Mesodermal cell (in vitro differentiated cells): ENCODE data around the gene DUSP12.

ENCODE experiments used
- H3K27ac ChIP-seq: 2 replicates; pipeline ENCODE4 v1.7.0; 2013; ENCODE audit warnings: mild to moderate bottlenecking, low read depth, low read length, moderate library complexity; ENCODE audit not compliant: severe bottlenecking
- H3K36me3 ChIP-seq: 2 replicates; pipeline ENCODE4 v1.7.1; 2013; ENCODE audit warnings: mild to moderate bottlenecking, low read length, moderate library complexity; ENCODE audit not compliant: control insufficient read depth, insufficient read depth
- H3K4me1 ChIP-seq: one replicate; pipeline ENCODE4 v1.7.1; 2013; ENCODE audit warnings: mild to moderate bottlenecking, low read length; ENCODE audit not compliant: insufficient read depth, control insufficient read depth, poor library complexity, severe bottlenecking
- H3K4me3 ChIP-seq: 2 replicates; pipeline ENCODE4 v1.7.0; 2013; ENCODE audit warnings: low read length, control low read depth, mild to moderate bottlenecking; ENCODE audit not compliant: insufficient read depth, poor library complexity, severe bottlenecking; ENCODE audit errors: extremely low read depth
- H3K9me3 ChIP-seq: 2 replicates; pipeline ENCODE4 v1.7.1; 2013; ENCODE audit warnings: mild to moderate bottlenecking, low read length, moderate library complexity; ENCODE audit not compliant: control insufficient read depth
- WGBS, 2 experiments: methylation state at CpG; one replicate each; pipeline ENCODE4 v1.1.5; 2013; ENCODE audit warnings: missing lambda C conversion rate in 2 of 2; ENCODE audit not compliant: insufficient coverage in 2 of 2; 5-methylcytosine and 5-hydroxymethylcytosine counted together

DUSP12 gene

GRCh38 chr1:161771161-161771560 is 21.6 kb downstream of the DUSP12 start:
- H3K9me3 ChIP-seq = no peaks in the 10 kb centered on the region
- H3K27ac ChIP-seq = no peak overlapping the region
- 87 to 95% methylated on average over 2 to 3 of the region's 5 CpGs for WGBS, 2 experiments
- H3K36me3 ChIP-seq = no peaks in the 10 kb centered on the region
- H3K4me3 ChIP-seq = no peak overlapping the region
- H3K4me1 ChIP-seq = peaks cover 7% of the 10 kb centered on the region

- no peaks in the 10 kb centered on the region for H3K36me3 ChIP-seq
- WGBS, 2 experiments = 85 to 92% methylated on average over 2 of the region's 2 CpGs
- peaks cover 6% of the 10 kb centered on the region for H3K4me1 ChIP-seq
Measured at GRCh38 chr1:161771973-161772372, 22.4 kb downstream of the DUSP12 start.

GRCh38 chr1:161772397-161772796 is 22.8 kb downstream of the DUSP12 start:
- H3K36me3 ChIP-seq = no peaks in the 10 kb centered on the region

More at GRCh38 chr1:161771973-161772372, 22.4 kb downstream of the DUSP12 start:
- no peak overlapping the region for H3K27ac ChIP-seq
- H3K9me3 ChIP-seq = no peaks in the 10 kb centered on the region
- no peak overlapping the region for H3K4me3 ChIP-seq

GRCh38 chr1:161773791-161774190 is 24.2 kb downstream of the DUSP12 start:
- Histone ChIP-seq H3K9me3 (no peaks in the 10 kb centered on the region), H3K36me3 (no peaks in the 10 kb centered on the region), H3K4me3 (no peak overlapping the region), H3K4me1 (no peaks in the 10 kb centered on the region), H3K27ac (no peak overlapping the region)
- 93 to 100% methylated on average over 4 of the region's 4 CpGs for WGBS, 2 experiments

More at GRCh38 chr1:161772397-161772796, 22.8 kb downstream of the DUSP12 start:
- Histone ChIP-seq H3K4me1 (peaks cover 2% of the 10 kb centered on the region), H3K9me3 (no peaks in the 10 kb centered on the region), H3K4me3 (no peak overlapping the region), H3K27ac (no peak overlapping the region)

GRCh38 chr1:161777261-161777660 is 27.7 kb downstream of the DUSP12 start:
- H3K36me3 ChIP-seq = peaks cover 2% of the 10 kb centered on the region
- H3K9me3 ChIP-seq = no peaks in the 10 kb centered on the region
- no peaks in the 10 kb centered on the region for H3K4me1 ChIP-seq
- no peak overlapping the region for H3K4me3 ChIP-seq
- WGBS, 2 experiments = 100% methylated on average over 1 of the region's 2 CpGs; no CpG with 5 or more reads in 1 of the 2 experiments
- H3K27ac ChIP-seq = no peak overlapping the region

- Histone ChIP-seq H3K9me3 (no peaks in the 10 kb centered on the region), H3K4me3 (no peak overlapping the region), H3K27ac (no peak overlapping the region), H3K36me3 (peaks cover 8% of the 10 kb centered on the region), H3K4me1 (no peaks in the 10 kb centered on the region)
- no CpG with 5 or more reads among the region's 1 CpG for WGBS, 2 experiments
Measured at GRCh38 chr1:161778522-161778921, 28.9 kb downstream of the DUSP12 start.

GRCh38 chr1:161779393-161779792 is 29.8 kb downstream of the DUSP12 start:
- no peaks in the 10 kb centered on the region for H3K9me3 ChIP-seq
- peaks cover 8% of the 10 kb centered on the region for H3K36me3 ChIP-seq
- H3K27ac ChIP-seq = no peak overlapping the region
- H3K4me3 ChIP-seq = no peak overlapping the region
- no peaks in the 10 kb centered on the region for H3K4me1 ChIP-seq
- WGBS, 2 experiments = 94% methylated on average over 1 of the region's 2 CpGs

- peaks cover 18% of the 10 kb centered on the region for H3K36me3 ChIP-seq
- H3K4me3 ChIP-seq = no peak overlapping the region
Measured at GRCh38 chr1:161781995-161782394, 32.4 kb downstream of the DUSP12 start.

GRCh38 chr1:161782886-161783285 is 33.3 kb downstream of the DUSP12 start:
- peaks cover 19% of the 10 kb centered on the region for H3K36me3 ChIP-seq
- 94 to 100% methylated on average over 2 of the region's 4 CpGs for WGBS, 2 experiments
- H3K27ac ChIP-seq = no peak overlapping the region
- no peaks in the 10 kb centered on the region for H3K4me1 ChIP-seq
- no peak overlapping the region for H3K4me3 ChIP-seq
- no peaks in the 10 kb centered on the region for H3K9me3 ChIP-seq

More at GRCh38 chr1:161781995-161782394, 32.4 kb downstream of the DUSP12 start:
- no peaks in the 10 kb centered on the region for H3K9me3 ChIP-seq
- H3K4me1 ChIP-seq = no peaks in the 10 kb centered on the region
- H3K27ac ChIP-seq = no peak overlapping the region

- Histone ChIP-seq H3K27ac (no peak overlapping the region), H3K4me1 (no peaks in the 10 kb centered on the region), H3K36me3 (peaks cover 19% of the 10 kb centered on the region), H3K9me3 (no peaks in the 10 kb centered on the region), H3K4me3 (no peak overlapping the region)
- 89 to 100% methylated on average over 1 of the region's 1 CpG for WGBS, 2 experiments
Measured at GRCh38 chr1:161784968-161785367, 35.4 kb downstream of the DUSP12 start.

- no peaks in the 10 kb centered on the region for H3K4me1 ChIP-seq
- no peaks in the 10 kb centered on the region for H3K9me3 ChIP-seq
- 95 to 100% methylated on average over 2 of the region's 4 CpGs for WGBS, 2 experiments
- H3K27ac ChIP-seq = no peak overlapping the region
- no peak overlapping the region for H3K4me3 ChIP-seq
- H3K36me3 ChIP-seq = peaks cover 20% of the 10 kb centered on the region
Measured at GRCh38 chr1:161787355-161787754, 37.8 kb downstream of the DUSP12 start.
